Hepatocyte (in vitro differentiated cells): ENCODE data around the gene PHF10.

Experiments used
- CTCF ChIP-seq: fragments of 200-600 bp; sonication (generic); IDR thresholded peaks from 2 replicates; pipeline ENCODE4 v1.5.1; 2016; ENCODE audit warnings: antibody characterized with exemption, mild to moderate bottlenecking; ENCODE audit not compliant: poor library complexity
- EZH2 ChIP-seq: fragments of 200-600 bp; sonication (generic); IDR thresholded peaks from 2 replicates; pipeline ENCODE4 v1.6.1; 2016; ENCODE audit warnings: antibody characterized with exemption, mild to moderate bottlenecking, borderline replicate concordance

DNA sequence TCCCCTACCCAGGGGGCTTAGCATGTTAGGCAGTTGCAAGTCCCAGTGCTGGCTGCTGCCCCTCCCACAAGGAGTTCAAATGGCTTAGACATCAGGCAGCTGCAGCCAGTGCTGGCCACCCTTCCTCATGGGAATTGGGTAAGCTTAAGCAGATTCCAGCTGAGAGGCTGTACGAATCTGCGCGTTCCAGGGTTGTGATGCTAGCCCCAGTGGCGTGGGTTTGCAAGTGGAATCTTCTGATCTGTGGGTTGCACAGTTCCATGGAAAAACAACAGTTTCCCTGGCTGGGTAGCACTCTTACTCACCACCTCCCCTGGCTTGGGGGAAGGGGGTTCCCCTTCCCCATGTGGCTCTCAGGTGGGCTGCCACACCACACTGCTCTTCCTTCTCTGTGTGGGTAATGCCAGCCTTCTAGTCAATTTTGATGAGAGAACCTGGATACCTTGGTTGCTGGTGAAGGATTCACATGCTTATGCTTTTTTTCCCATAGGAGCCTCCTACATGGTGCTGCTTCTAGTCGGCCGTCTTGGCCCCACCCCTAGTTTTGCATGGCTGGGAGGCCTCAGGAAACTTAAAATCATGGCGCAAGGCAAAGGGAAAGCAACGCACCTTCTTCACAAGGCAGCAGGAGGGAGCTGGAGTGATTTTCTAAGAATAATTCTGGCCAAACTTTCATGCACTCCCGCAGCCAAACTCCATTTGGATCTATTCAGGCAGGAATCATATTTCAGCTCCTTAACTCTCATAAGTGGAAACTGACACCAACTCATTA is 14.1 kb upstream of the PHF10 start:
- TF ChIP-seq EZH2 = no peak
- TF ChIP-seq CTCF = no peak
